GM18517 (cell line): ENCODE results near the gene RNF41.

ENCODE experiments used
- ATAC-seq: cut with Tn5 transposase; IDR thresholded peaks from one replicate; pipeline ENCODE4 v1.9.1; 2021; ENCODE audit warnings: mild to moderate bottlenecking, moderate library complexity; ENCODE audit not compliant: unreplicated experiment

Gene RNF41

GRCh38 chr12:56244494-56244893 is 22.8 kb upstream of the RNF41 start:
- no peak for ATAC-seq

GRCh38 chr12:56243731-56244181 is 22.0 kb upstream of the RNF41 start:
- no peak for ATAC-seq

- no peak for ATAC-seq
Measured at GRCh38 chr12:56242986-56243385, 21.3 kb upstream of the RNF41 start.

- ATAC-seq: no peak
Measured at GRCh38 chr12:56241424-56242303, 19.9 kb upstream of the RNF41 start.

- ATAC-seq: no peak
Measured at GRCh38 chr12:56237552-56237951, 15.8 kb upstream of the RNF41 start.

GRCh38 chr12:56236985-56237384 is 15.3 kb upstream of the RNF41 start:
- ATAC-seq: no peak

GRCh38 chr12:56236091-56236490 is 14.4 kb upstream of the RNF41 start:
- no peak for ATAC-seq

- ATAC-seq: no peak
Measured at GRCh38 chr12:56234746-56235436, 13.2 kb upstream of the RNF41 start.

GRCh38 chr12:56231184-56231582 is 9.5 kb upstream of the RNF41 start:
- no peak for ATAC-seq

- ATAC-seq: no peak
Measured at GRCh38 chr12:56230432-56231183, 8.9 kb upstream of the RNF41 start.

GRCh38 chr12:56229916-56230431 is 8.3 kb upstream of the RNF41 start, which contains the start of gene SLC39A5:
Gene SLC39A5 (plus strand): TSS chr12:56230051. CDS start chr12:56231275, 1,224 bp downstream.
- ATAC-seq: no peak

GRCh38 chr12:56229082-56229481 is 7.4 kb upstream of the RNF41 start:
- no peak for ATAC-seq

- ATAC-seq: no peak
Measured at GRCh38 chr12:56224954-56225353, 3.2 kb upstream of the RNF41 start.

- ATAC-seq: peak; percentile 60
Measured at GRCh38 chr12:56224102-56224701, 2.5 kb upstream of the RNF41 start, which contains the start of gene NABP2. Gene NABP2 (plus strand): TSS chr12:56224342. CDS start chr12:56224857, 515 bp downstream.

- no peak for ATAC-seq
Measured at GRCh38 chr12:56223571-56224101, 1.9 kb upstream of the RNF41 start.

- ATAC-seq: no peak
Measured at GRCh38 chr12:56222531-56222895, 791 bp upstream of the RNF41 start.

- peak; percentile 22 for ATAC-seq
Measured at GRCh38 chr12:56221232-56221756, 428 bp downstream of the RNF41 start.

GRCh38 chr12:56220611-56221231 is 1.0 kb downstream of the RNF41 start:
- ATAC-seq: no peak

GRCh38 chr12:56219840-56220239 is 1.9 kb downstream of the RNF41 start:
- no peak for ATAC-seq

- no peak for ATAC-seq
Measured at GRCh38 chr12:56216461-56216860, 5.3 kb downstream of the RNF41 start.
